ENCODE results near the gene SYNGR1.

Gene SYNGR1

GRCh38 chr22:39309881-39310714 lies 39.7 kb upstream of the SYNGR1 start:
- Histone ChIP-seq H3K4me2 (ENCODE audit: low read length) (no peak overlapping the region), H3K27ac (ENCODE audit: low read length) (peak overlapping the region; percentile 23; the same call in 1 of the 2 replicates), H3K36me3 (replicated peaks; ENCODE audit: low read depth, low read length) (peaks cover 66% of the 10 kb centered on the region)

GRCh38 chr22:39311592-39312400 lies 38.0 kb upstream of the SYNGR1 start:
- peaks cover 11% of the 10 kb centered on the region for H3K4me1 ChIP-seq (ENCODE audit: low read length)
- peaks cover 32% of the 10 kb centered on the region for H3K79me2 ChIP-seq (ENCODE audit: low read length)
- no peaks in the 10 kb centered on the region for H3K27me3 ChIP-seq (ENCODE audit: low read depth, low read length)
- no peak overlapping the region for H3K4me2 ChIP-seq (ENCODE audit: low read length)
- no peaks in the 10 kb centered on the region for H3K9me3 ChIP-seq (ENCODE audit: insufficient read depth, low read length)
- no peak overlapping the region for H3K4me3 ChIP-seq (ENCODE audit: low read length)
- peaks cover 73% of the 10 kb centered on the region for H3K36me3 ChIP-seq (replicated peaks; ENCODE audit: low read depth, low read length)
- H3K9ac ChIP-seq (ENCODE audit: low read length), result no peak overlapping the region
- H3K27ac ChIP-seq (ENCODE audit: low read length), result 0 out of 2 replicates have a peak overlapping the region, but pooled peaks have one; percentile 7
- H2AFZ ChIP-seq (ENCODE audit: low read depth, low read length), result no peak overlapping the region
- TF ChIP-seq EZH2phosphoT487 (IDR thresholded peaks at IDR 0.05; ENCODE audit: low read depth) (no peak), CTCF (IDR thresholded peaks at IDR 0.05; ENCODE audit: low read depth, low read length) (no peak)
- H4K20me1 ChIP-seq (ENCODE audit: insufficient read depth, low read length), result peaks cover 70% of the 10 kb centered on the region

More at GRCh38 chr22:39309881-39310714, 39.7 kb upstream of the SYNGR1 start:
- H3K9me3 ChIP-seq (ENCODE audit: insufficient read depth, low read length), result no peaks in the 10 kb centered on the region
- no peak overlapping the region for H3K4me3 ChIP-seq (ENCODE audit: low read length)
- H3K27me3 ChIP-seq (ENCODE audit: low read depth, low read length), result no peaks in the 10 kb centered on the region
- no peak for TF ChIP-seq EZH2phosphoT487 (IDR thresholded peaks at IDR 0.05; ENCODE audit: low read depth)
- no peak for TF ChIP-seq CTCF (IDR thresholded peaks at IDR 0.05; ENCODE audit: low read depth, low read length)
- H3K79me2 ChIP-seq (ENCODE audit: low read length), result peaks cover 15% of the 10 kb centered on the region
- no peak overlapping the region for H3K9ac ChIP-seq (ENCODE audit: low read length)
- peaks cover 53% of the 10 kb centered on the region for H4K20me1 ChIP-seq (ENCODE audit: insufficient read depth, low read length)
- no peak overlapping the region for H2AFZ ChIP-seq (ENCODE audit: low read depth, low read length)
- no peaks in the 10 kb centered on the region for H3K4me1 ChIP-seq (ENCODE audit: low read length)

- no peaks in the 10 kb centered on the region for H3K9me3 ChIP-seq (ENCODE audit: insufficient read depth, low read length)
- peaks cover 38% of the 10 kb centered on the region for H3K79me2 ChIP-seq (ENCODE audit: low read length)
- no peak overlapping the region for H2AFZ ChIP-seq (ENCODE audit: low read depth, low read length)
- H3K9ac ChIP-seq (ENCODE audit: low read length), result no peak overlapping the region
- TF ChIP-seq CTCF (IDR thresholded peaks at IDR 0.05; ENCODE audit: low read depth, low read length) (no peak), EZH2phosphoT487 (IDR thresholded peaks at IDR 0.05; ENCODE audit: low read depth) (no peak)
- H3K27me3 ChIP-seq (ENCODE audit: low read depth, low read length), result no peaks in the 10 kb centered on the region
- no peak overlapping the region for H3K4me2 ChIP-seq (ENCODE audit: low read length)
- no peak overlapping the region for H3K27ac ChIP-seq (ENCODE audit: low read length)
- peaks cover 73% of the 10 kb centered on the region for H3K36me3 ChIP-seq (replicated peaks; ENCODE audit: low read depth, low read length)
- H4K20me1 ChIP-seq (ENCODE audit: insufficient read depth, low read length), result peaks cover 76% of the 10 kb centered on the region
- H3K4me3 ChIP-seq (ENCODE audit: low read length), result no peak overlapping the region
- H3K4me1 ChIP-seq (ENCODE audit: low read length), result peaks cover 17% of the 10 kb centered on the region
Measured at GRCh38 chr22:39312410-39312809, 37.4 kb upstream of the SYNGR1 start.

All from OCI-LY3 (cell line).